Ishikawa (cell line): ENCODE measurements around the gene ACAP2.

Source experiments
- CEBPB ChIP-seq: IDR thresholded peaks from 2 replicates; pipeline ENCODE4 v1.6.1; 2012
- CREB1 ChIP-seq: IDR thresholded peaks from 2 replicates; pipeline ENCODE4 v1.6.1; 2012; ENCODE audit warnings: low read depth
- EGR1 ChIP-seq: IDR thresholded peaks from 2 replicates; pipeline ENCODE4 v1.6.1; 2012
- EP300 ChIP-seq: IDR thresholded peaks from 2 replicates; pipeline ENCODE4 v1.6.1; 2012; ENCODE audit warnings: borderline replicate concordance
- FOXM1 ChIP-seq: IDR thresholded peaks from 2 replicates; pipeline ENCODE4 v1.6.1; 2012; ENCODE audit warnings: low read depth, borderline replicate concordance
- NFIC ChIP-seq: IDR thresholded peaks from 2 replicates; pipeline ENCODE4 v1.6.1; 2012
- RAD21 ChIP-seq: IDR thresholded peaks from 2 replicates; pipeline ENCODE4 v1.6.1; 2012; ENCODE audit warnings: low read depth
- TAF1 ChIP-seq: IDR thresholded peaks from 2 replicates; pipeline ENCODE4 v1.6.1; 2012; ENCODE audit warnings: low read depth, mild to moderate bottlenecking
- TCF12 ChIP-seq: IDR thresholded peaks from 2 replicates; pipeline ENCODE4 v1.6.1; 2012; ENCODE audit warnings: low read depth
- TEAD4 ChIP-seq: IDR thresholded peaks from 2 replicates; pipeline ENCODE4 v1.6.1; 2012
- USF1 ChIP-seq: IDR thresholded peaks from 2 replicates; pipeline ENCODE4 v1.6.1; 2012
- YY1 ChIP-seq: IDR thresholded peaks from 2 replicates; pipeline ENCODE4 v1.6.1; 2012; ENCODE audit warnings: low read depth
- ZBTB7A ChIP-seq: IDR thresholded peaks from 2 replicates; pipeline ENCODE4 v1.6.1; 2012; ENCODE audit warnings: low read depth
- TF ChIP-seq, protein P1 (sequence below): IDR thresholded peaks from 2 replicates; pipeline ENCODE4 v1.6.1; 2012; ENCODE audit warnings: low read depth, mild to moderate bottlenecking
- TF ChIP-seq, protein P2 (sequence below): IDR thresholded peaks from 2 replicates; pipeline ENCODE4 v1.6.1; 2012

ACAP2 gene

DNA sequence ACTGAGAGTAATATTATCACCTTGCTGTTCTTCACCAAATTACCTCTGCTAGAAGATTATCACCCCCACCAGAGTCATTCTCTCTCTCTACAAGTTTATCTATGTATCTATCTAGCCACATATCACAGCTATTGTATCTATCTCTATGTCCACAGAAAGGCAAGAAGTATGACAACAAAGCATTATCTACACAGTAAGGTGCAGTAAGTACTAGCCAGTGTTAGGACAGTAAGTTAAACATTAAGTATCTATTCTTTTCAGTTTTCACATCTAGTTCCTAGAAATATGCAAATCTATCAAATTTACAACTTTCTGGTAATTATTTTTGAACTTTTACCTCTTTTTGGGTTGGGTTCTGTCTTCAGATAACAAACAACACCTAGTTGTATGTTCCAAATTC lies 145.4 kb downstream of the ACAP2 start:
- no peak for TF ChIP-seq YY1
- TF ChIP-seq TAF1: no peak
- no peak for TF ChIP-seq FOXM1

DNA sequence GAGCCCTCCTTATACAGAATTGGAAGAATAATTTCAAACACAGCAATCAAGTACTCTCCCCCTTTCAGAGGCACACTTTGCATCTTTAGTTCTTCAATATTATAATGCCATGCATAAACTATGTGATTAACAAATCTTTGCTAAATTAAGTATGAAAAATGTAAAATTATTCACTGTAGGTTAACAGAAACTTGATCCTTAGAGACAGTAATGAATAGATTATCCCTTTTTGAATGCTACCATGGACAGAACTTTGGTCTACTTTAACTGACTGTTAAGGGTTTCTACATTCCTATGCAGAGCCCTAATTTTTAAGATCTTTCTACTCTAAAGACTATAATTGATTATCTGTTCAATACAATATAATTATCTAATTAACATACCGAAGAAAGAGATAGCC lies 146.2 kb downstream of the ACAP2 start:
- TF ChIP-seq, protein P1, sequence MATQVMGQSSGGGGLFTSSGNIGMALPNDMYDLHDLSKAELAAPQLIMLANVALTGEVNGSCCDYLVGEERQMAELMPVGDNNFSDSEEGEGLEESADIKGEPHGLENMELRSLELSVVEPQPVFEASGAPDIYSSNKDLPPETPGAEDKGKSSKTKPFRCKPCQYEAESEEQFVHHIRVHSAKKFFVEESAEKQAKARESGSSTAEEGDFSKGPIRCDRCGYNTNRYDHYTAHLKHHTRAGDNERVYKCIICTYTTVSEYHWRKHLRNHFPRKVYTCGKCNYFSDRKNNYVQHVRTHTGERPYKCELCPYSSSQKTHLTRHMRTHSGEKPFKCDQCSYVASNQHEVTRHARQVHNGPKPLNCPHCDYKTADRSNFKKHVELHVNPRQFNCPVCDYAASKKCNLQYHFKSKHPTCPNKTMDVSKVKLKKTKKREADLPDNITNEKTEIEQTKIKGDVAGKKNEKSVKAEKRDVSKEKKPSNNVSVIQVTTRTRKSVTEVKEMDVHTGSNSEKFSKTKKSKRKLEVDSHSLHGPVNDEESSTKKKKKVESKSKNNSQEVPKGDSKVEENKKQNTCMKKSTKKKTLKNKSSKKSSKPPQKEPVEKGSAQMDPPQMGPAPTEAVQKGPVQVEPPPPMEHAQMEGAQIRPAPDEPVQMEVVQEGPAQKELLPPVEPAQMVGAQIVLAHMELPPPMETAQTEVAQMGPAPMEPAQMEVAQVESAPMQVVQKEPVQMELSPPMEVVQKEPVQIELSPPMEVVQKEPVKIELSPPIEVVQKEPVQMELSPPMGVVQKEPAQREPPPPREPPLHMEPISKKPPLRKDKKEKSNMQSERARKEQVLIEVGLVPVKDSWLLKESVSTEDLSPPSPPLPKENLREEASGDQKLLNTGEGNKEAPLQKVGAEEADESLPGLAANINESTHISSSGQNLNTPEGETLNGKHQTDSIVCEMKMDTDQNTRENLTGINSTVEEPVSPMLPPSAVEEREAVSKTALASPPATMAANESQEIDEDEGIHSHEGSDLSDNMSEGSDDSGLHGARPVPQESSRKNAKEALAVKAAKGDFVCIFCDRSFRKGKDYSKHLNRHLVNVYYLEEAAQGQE: peak; percentile 49; the same call in 1 of the 2 replicates
- TF ChIP-seq EP300: no peak

- TF ChIP-seq TCF12: no peak
- TF ChIP-seq, protein P1: no peak
- no peak for TF ChIP-seq ZBTB7A
- no peak for TF ChIP-seq FOXM1
- no peak for TF ChIP-seq RAD21
- TF ChIP-seq USF1: no peak
- TF ChIP-seq, protein P2, sequence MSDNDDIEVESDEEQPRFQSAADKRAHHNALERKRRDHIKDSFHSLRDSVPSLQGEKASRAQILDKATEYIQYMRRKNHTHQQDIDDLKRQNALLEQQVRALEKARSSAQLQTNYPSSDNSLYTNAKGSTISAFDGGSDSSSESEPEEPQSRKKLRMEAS: no peak
- TF ChIP-seq CREB1: no peak
- no peak for TF ChIP-seq TAF1
- no peak for TF ChIP-seq NFIC
- TF ChIP-seq EGR1: no peak
These were observed 151.7 kb downstream of the ACAP2 start for GRCh38 chr3:195291121-195291520.

- no peak for TF ChIP-seq YY1
- TF ChIP-seq EGR1: no peak
- no peak for TF ChIP-seq FOXM1
- TF ChIP-seq TAF1: no peak
- no peak for TF ChIP-seq NFIC
- no peak for TF ChIP-seq EP300
- no peak for TF ChIP-seq USF1
- TF ChIP-seq TEAD4: no peak
- TF ChIP-seq CEBPB: no peak
- no peak for TF ChIP-seq ZBTB7A
- TF ChIP-seq, protein P1: no peak
- TF ChIP-seq, protein P2: no peak
- TF ChIP-seq CREB1: no peak
- no peak for TF ChIP-seq TCF12
- TF ChIP-seq RAD21: no peak
These were observed 156.5 kb downstream of the ACAP2 start for GRCh38 chr3:195286115-195286872.

DNA sequence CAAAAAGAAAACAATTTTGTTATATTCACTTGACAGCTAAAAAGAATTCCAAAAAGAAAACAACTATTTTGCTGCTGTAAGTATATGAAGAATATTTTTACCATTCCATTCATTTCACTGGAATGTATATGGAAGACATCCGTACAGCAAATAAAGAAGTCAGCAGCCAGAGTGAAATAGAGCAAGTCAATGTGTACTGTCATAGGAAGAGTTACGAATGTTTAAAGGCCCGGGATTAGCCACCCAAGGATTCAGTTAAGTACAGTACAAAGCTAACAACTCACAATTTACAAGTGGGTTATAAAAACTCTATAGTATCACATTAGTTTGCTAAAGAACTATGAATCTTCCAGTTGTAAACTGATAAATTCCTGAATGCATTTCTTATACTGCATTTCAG lies 157.4 kb downstream of the ACAP2 start:
- TF ChIP-seq, protein P1: no peak
- no peak for TF ChIP-seq CREB1
- no peak for TF ChIP-seq YY1
- no peak for TF ChIP-seq EP300
- no peak for TF ChIP-seq TCF12
- TF ChIP-seq EGR1: no peak
- no peak for TF ChIP-seq USF1
- TF ChIP-seq RAD21: no peak
- TF ChIP-seq CEBPB: no peak
- no peak for TF ChIP-seq ZBTB7A
